Colonic mucosa (tissue), 4 donors: ENCODE data around the gene DLG2. TPM values are rescaled to one million over a fixed set of nuclear protein-coding genes. Genes with fewer than 3 reads are reported as not detected.

Source experiments
- DNase-seq: peaks from one replicate; pipeline ENCODE4 v3.0.0-alpha.2; 2020
- H3K27ac ChIP-seq: fragments of 200-600 bp; one replicate; pipeline ENCODE4 v1.8.0; 2021
- H3K27me3 ChIP-seq: fragments of 200-600 bp; one replicate; pipeline ENCODE4 v1.8.0; 2021
- H3K36me3 ChIP-seq: fragments of 200-600 bp; one replicate; pipeline ENCODE4 v1.8.0; 2021
- H3K4me1 ChIP-seq: fragments of 200-600 bp; one replicate; pipeline ENCODE4 v1.8.0; 2021; ENCODE audit warnings: mild to moderate bottlenecking
- H3K4me3 ChIP-seq: fragments of 200-600 bp; one replicate; pipeline ENCODE4 v1.8.0; 2021
- H3K9ac ChIP-seq, 2 donors: one replicate each; pipeline ENCODE4 v1.7.0; 2013; ENCODE audit warnings: control low read depth in 2 of 2, low read depth in 2 of 2, low read length in 2 of 2
- H3K9me3 ChIP-seq: fragments of 200-600 bp; one replicate; pipeline ENCODE4 v1.8.0; 2021
- intact Hi-C: fragments of 100-400 bp; cut with DNase I; formaldehyde crosslinking; loops from one replicate; pipeline ENCODE4 v1.14.1; 2022
- total RNA-seq, 2 donors: library from RNA; stranded (reverse); fragmentation: NEBNext Ultra II Directional in 1 of 2; extraction: Animal tissue kit (Norgen Biotek cat#: 25700) in 1 of 2; gene quantifications; one replicate each; pipeline ENCODE4 v1.2.1, GENCODE V29; 2021
- TF ChIP-seq, protein P1 (sequence below): fragments of 200-600 bp; IDR thresholded peaks from one replicate; pipeline ENCODE4 v1.8.0; 2022; ENCODE audit warnings: antibody characterized with exemption, mild to moderate bottlenecking
- donor health status: healthy.
- donor health status: DM: no; HTN: no; CAD: no.
- donor health status: DM: no; HTN: no; CAD: no.

The DLG2 gene
- total RNA-seq, 2 donors from 2014 or later: 1.4 to 3.3 TPM

DNA sequence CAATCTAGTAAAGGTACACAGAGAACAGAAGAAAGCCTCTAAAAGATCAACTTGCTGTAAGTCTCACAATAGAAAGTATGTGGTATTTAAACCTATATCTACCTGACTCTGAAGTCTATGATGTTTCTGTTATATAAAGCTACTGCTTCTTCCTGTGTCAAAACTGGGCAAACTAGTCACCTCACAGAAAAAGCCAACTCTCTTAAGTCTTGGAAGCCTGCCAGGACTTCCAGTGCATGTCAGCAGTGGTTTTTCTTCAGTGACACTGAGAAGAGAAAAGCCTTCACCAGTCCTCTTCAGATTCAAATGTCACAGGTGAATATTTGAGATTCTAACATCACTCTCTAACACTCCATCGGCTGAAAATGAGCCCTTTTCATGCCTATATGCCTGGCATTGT is 808.0 kb downstream of the DLG2 start:
- Histone ChIP-seq H3K9me3 (no peaks in the 10 kb centered on the region), H3K27me3 (no peaks in the 10 kb centered on the region), H3K9ac (no peak overlapping the region), H3K4me3 (no peak overlapping the region), H3K27ac (no peak overlapping the region), H3K36me3 (no peaks in the 10 kb centered on the region), H3K4me1 (no peaks in the 10 kb centered on the region)
- intact Hi-C loops: no loop called here
- TF ChIP-seq, protein P1, sequence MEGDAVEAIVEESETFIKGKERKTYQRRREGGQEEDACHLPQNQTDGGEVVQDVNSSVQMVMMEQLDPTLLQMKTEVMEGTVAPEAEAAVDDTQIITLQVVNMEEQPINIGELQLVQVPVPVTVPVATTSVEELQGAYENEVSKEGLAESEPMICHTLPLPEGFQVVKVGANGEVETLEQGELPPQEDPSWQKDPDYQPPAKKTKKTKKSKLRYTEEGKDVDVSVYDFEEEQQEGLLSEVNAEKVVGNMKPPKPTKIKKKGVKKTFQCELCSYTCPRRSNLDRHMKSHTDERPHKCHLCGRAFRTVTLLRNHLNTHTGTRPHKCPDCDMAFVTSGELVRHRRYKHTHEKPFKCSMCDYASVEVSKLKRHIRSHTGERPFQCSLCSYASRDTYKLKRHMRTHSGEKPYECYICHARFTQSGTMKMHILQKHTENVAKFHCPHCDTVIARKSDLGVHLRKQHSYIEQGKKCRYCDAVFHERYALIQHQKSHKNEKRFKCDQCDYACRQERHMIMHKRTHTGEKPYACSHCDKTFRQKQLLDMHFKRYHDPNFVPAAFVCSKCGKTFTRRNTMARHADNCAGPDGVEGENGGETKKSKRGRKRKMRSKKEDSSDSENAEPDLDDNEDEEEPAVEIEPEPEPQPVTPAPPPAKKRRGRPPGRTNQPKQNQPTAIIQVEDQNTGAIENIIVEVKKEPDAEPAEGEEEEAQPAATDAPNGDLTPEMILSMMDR: no peak
- no peak for DNase-seq

DNA sequence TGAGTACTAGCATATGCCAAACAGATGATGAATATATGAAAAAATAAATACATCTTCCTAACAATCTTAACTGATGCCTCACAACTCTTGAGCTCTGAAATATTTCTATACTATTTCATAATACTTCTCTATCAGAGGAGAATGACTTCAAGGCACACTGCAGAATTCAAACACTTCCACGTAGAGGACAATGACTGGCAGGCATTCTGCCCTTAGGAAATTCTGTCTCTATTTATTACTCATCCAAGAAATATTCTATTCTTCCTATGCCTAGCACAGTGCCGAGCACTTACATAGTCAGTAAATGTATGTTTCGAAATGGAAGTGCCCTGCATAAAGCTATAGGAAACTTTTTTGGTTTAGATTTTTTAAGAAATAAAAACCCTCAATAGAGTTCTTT is 809.1 kb downstream of the DLG2 start:
- Histone ChIP-seq H3K9me3 (no peaks in the 10 kb centered on the region), H3K4me3 (no peak overlapping the region), H3K4me1 (no peaks in the 10 kb centered on the region), H3K27me3 (no peaks in the 10 kb centered on the region), H3K9ac (no peak overlapping the region), H3K27ac (no peak overlapping the region), H3K36me3 (no peaks in the 10 kb centered on the region)
- TF ChIP-seq, protein P1: no peak
- no peak for DNase-seq
- intact Hi-C loops: no loop called here

DNA sequence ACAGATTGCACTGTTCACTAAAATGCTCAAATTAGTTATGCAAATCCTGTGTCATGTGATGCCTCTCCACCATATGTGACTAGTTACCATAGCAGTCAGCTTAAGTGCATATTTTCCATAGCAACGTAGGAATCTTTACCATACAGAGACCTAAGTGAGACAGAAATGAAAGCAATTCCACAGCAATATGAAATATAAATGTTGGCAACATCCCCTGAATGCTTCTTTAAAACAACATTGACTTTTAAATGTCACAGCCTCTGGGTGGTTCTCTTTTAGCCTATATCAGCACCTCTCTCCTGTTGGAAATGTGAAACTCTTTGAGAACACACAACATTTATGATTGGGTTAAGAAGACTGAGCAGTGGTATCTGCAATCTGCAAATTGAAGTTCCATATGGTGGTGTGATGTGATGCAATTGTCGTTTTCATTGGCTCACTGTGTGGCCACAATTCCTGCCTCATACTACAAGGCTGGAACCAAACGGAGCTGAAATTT is 814.6 kb downstream of the DLG2 start:
- intact Hi-C loops: no loop called here
- H3K9me3 ChIP-seq: no peaks in the 10 kb centered on the region

GRCh38 chr11:84806354-84806753 is 820.8 kb downstream of the DLG2 start:
- DNase-seq: no peak
- intact Hi-C loops: no loop called here
- H3K27ac ChIP-seq: no peak overlapping the region
- no peaks in the 10 kb centered on the region for H3K9me3 ChIP-seq
- no peak overlapping the region for H3K4me3 ChIP-seq
- H3K4me1 ChIP-seq: no peaks in the 10 kb centered on the region
- no peaks in the 10 kb centered on the region for H3K27me3 ChIP-seq
- no peaks in the 10 kb centered on the region for H3K36me3 ChIP-seq
- TF ChIP-seq, protein P1: no peak
- H3K9ac ChIP-seq: no peak overlapping the region

More for the DNA sequence above, 814.6 kb downstream of the DLG2 start:
- TF ChIP-seq, protein P1: no peak
- DNase-seq: no peak
- Histone ChIP-seq H3K4me3 (no peak overlapping the region), H3K27ac (no peak overlapping the region), H3K4me1 (no peaks in the 10 kb centered on the region), H3K27me3 (no peaks in the 10 kb centered on the region), H3K9ac (no peak overlapping the region), H3K36me3 (no peaks in the 10 kb centered on the region)

- Histone ChIP-seq H3K36me3 (no peaks in the 10 kb centered on the region), H3K4me3 (no peak overlapping the region), H3K27me3 (no peaks in the 10 kb centered on the region), H3K27ac (no peak overlapping the region), H3K9me3 (no peaks in the 10 kb centered on the region), H3K4me1 (no peaks in the 10 kb centered on the region), H3K9ac (no peak overlapping the region)
- TF ChIP-seq, protein P1: no peak
- DNase-seq: no peak
- intact Hi-C loops: no loop called here
Measured at GRCh38 chr11:84804041-84804440, 823.1 kb downstream of the DLG2 start.
